ENCODE measurements around the gene NET1. TPM values are rescaled to one million over a fixed set of nuclear protein-coding genes. Genes with fewer than 3 reads are reported as not detected.

Gene NET1
- total RNA-seq, 1 donor from 2014 or later, result 90.5 TPM

DNA sequence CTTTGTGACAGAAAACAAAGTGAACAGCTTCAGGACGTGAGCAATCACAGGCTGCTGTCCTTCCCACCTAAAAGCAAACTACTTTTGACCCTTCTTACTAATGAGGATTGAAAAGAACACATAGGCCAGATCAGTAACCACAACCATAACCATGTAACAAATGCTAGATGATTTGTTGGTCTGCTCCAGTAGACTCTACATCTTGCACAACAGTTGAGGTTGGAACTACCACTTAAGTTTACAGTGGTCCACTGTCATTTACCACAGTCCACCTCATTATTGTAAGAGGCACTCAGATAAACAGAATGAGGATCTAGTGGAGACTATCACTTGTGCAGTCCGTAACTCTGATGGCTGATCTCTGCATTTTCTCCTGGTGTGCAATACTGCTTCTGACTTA, 27.8 kb downstream of the NET1 start:
- Histone ChIP-seq H3K27me3 (no peaks in the 10 kb centered on the region), H2AFZ (replicated peaks) (no peak overlapping the region), H3K79me2 (ENCODE audit: low read depth) (peaks cover 31% of the 10 kb centered on the region), H3K4me2 (no peak overlapping the region), H4K20me1 (ENCODE audit: low read depth) (peaks cover 5% of the 10 kb centered on the region), H3F3A (ENCODE audit: low read depth) (peaks cover 13% of the 10 kb centered on the region), H3K36me3 (no peaks in the 10 kb centered on the region), H3K4me1 (peaks cover 11% of the 10 kb centered on the region), H3K9ac (no peak overlapping the region), H3K9me3 (ENCODE audit: low read depth) (no peaks in the 10 kb centered on the region), H3K4me3 (no peak overlapping the region), H3K27ac (no peak overlapping the region)
- Mint-ChIP-seq H3K27me3 (ENCODE audit: insufficient read depth, low read depth) (no peaks in the 10 kb centered on the region), H3K4me1 (peaks cover 6% of the 10 kb centered on the region), H3K9me3 (no peaks in the 10 kb centered on the region), H3K36me3 (peaks cover 3% of the 10 kb centered on the region), H3K4me3 (no peak overlapping the region), H3K27ac (no peak overlapping the region)
- DNase-seq (ENCODE audit: low spot score), result no peak
- no peak for TF ChIP-seq EZH2phosphoT487 (IDR thresholded peaks at IDR 0.05)

DNA sequence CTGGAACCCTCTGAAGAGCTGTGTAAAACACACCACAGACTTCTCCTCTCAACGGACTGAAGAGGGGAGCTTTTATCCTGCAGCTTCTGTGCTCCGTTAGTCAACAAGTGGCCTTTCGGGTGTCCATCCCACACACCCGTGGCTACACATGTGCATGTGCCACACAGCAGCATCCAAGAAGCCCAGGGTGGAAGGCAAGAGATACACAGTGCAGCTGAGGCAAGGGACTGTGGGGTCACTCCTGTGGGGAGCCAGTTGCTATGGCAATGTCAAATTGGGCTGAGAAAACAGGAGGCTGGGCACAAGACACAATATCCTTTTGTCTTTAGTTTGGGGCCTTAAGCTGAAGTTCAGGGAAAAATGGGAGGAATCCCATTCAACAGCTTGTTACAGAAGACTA, 28.7 kb downstream of the NET1 start:
- H3K9ac ChIP-seq, result no peak overlapping the region
- no peak overlapping the region for H3K4me3 Mint-ChIP-seq
- peak; percentile 51 for DNase-seq (ENCODE audit: low spot score)

DNA sequence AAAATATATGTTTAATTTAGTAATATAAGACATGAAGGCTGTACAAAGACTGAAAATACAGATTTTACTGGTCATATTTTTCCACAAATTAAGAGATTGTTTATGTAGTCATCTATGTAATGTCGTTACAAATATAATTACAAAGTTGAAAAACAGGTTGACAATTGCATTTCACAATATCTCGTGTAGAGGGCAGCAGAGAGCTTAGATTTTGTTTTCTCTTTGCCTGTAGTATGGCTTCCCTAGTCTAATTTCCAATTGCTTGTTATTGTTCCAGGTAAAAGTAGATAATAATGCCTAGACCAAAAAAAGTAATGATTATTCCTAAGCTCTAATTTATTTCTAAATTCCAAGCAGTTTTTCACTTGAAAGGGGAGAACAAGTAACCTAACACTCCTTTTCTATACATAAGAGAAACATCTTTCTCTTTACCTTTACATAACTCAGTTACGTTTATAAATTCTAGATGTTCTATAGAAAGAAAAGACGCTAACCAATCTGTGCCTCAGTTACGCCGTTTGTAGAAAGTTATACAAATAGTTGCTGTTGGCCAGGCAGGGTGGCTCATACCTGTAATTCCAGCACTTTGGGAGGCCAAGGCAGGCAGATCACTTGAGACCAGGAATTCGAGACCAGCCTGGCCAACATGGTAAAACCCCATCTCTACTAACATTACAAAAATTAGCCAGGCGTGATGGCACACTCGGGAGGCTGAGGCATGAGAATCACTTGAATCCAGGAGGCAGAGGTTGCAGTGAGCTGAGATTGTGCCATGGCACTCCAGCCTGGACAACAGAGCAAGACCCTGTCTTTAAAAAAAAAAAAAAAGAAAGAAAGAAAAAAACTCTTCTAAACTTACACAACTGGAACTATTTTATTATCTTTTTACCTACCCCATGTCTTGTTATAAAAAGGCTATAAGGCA, 30.0 kb downstream of the NET1 start:
- no peak for TF ChIP-seq EZH2phosphoT487 (IDR thresholded peaks at IDR 0.05)
- TF ChIP-seq, protein P1, sequence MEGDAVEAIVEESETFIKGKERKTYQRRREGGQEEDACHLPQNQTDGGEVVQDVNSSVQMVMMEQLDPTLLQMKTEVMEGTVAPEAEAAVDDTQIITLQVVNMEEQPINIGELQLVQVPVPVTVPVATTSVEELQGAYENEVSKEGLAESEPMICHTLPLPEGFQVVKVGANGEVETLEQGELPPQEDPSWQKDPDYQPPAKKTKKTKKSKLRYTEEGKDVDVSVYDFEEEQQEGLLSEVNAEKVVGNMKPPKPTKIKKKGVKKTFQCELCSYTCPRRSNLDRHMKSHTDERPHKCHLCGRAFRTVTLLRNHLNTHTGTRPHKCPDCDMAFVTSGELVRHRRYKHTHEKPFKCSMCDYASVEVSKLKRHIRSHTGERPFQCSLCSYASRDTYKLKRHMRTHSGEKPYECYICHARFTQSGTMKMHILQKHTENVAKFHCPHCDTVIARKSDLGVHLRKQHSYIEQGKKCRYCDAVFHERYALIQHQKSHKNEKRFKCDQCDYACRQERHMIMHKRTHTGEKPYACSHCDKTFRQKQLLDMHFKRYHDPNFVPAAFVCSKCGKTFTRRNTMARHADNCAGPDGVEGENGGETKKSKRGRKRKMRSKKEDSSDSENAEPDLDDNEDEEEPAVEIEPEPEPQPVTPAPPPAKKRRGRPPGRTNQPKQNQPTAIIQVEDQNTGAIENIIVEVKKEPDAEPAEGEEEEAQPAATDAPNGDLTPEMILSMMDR (IDR thresholded peaks at IDR 0.05), result peak; percentile 87
- no peak for TF ChIP-seq EZH2 (IDR thresholded peaks at IDR 0.05)
- Histone ChIP-seq H3K4me1 (peaks cover 18% of the 10 kb centered on the region), H3K4me2 (no peak overlapping the region), H3K79me2 (ENCODE audit: low read depth) (peaks cover 30% of the 10 kb centered on the region), H2AFZ (replicated peaks) (no peak overlapping the region), H3K27ac (no peak overlapping the region), H3K27me3 (no peaks in the 10 kb centered on the region), H4K20me1 (ENCODE audit: low read depth) (peaks cover 7% of the 10 kb centered on the region), H3K9me3 (ENCODE audit: low read depth) (no peaks in the 10 kb centered on the region), H3K9ac (no peak overlapping the region), H3K4me3 (no peak overlapping the region), H3F3A (ENCODE audit: low read depth) (peaks cover 21% of the 10 kb centered on the region), H3K36me3 (no peaks in the 10 kb centered on the region)
- peaks cover 19% of the 10 kb centered on the region for H3K4me1 Mint-ChIP-seq
- H3K9me3 Mint-ChIP-seq, result no peaks in the 10 kb centered on the region
- H3K27ac Mint-ChIP-seq, result no peak overlapping the region
- peaks cover 3% of the 10 kb centered on the region for H3K36me3 Mint-ChIP-seq
- peak; percentile 54 for DNase-seq (ENCODE audit: low spot score)
- H3K27me3 Mint-ChIP-seq (ENCODE audit: insufficient read depth, low read depth), result no peaks in the 10 kb centered on the region
- H3K4me3 Mint-ChIP-seq, result no peak overlapping the region

More for the DNA sequence above, 28.7 kb downstream of the NET1 start:
- Mint-ChIP-seq H3K4me1 (peaks cover 7% of the 10 kb centered on the region), H3K27ac (no peak overlapping the region), H3K27me3 (ENCODE audit: insufficient read depth, low read depth) (no peaks in the 10 kb centered on the region), H3K9me3 (no peaks in the 10 kb centered on the region), H3K36me3 (peaks cover 3% of the 10 kb centered on the region)
- no peaks in the 10 kb centered on the region for H3K27me3 ChIP-seq
- H3K9me3 ChIP-seq (ENCODE audit: low read depth), result no peaks in the 10 kb centered on the region
- no peak overlapping the region for H3K27ac ChIP-seq
- TF ChIP-seq EZH2phosphoT487 (IDR thresholded peaks at IDR 0.05), result no peak
- TF ChIP-seq, protein P1 (IDR thresholded peaks at IDR 0.05), result no peak
- no peak for TF ChIP-seq EZH2 (IDR thresholded peaks at IDR 0.05)
- peaks cover 11% of the 10 kb centered on the region for H3K4me1 ChIP-seq
- peaks cover 6% of the 10 kb centered on the region for H4K20me1 ChIP-seq (ENCODE audit: low read depth)
- peaks cover 19% of the 10 kb centered on the region for H3F3A ChIP-seq (ENCODE audit: low read depth)
- H3K79me2 ChIP-seq (ENCODE audit: low read depth), result peaks cover 25% of the 10 kb centered on the region
- peak overlapping the region; percentile 5 for H3K4me2 ChIP-seq
- H3K4me3 ChIP-seq, result no peak overlapping the region
- no peak overlapping the region for H2AFZ ChIP-seq (replicated peaks)
- H3K36me3 ChIP-seq, result no peaks in the 10 kb centered on the region

DNA sequence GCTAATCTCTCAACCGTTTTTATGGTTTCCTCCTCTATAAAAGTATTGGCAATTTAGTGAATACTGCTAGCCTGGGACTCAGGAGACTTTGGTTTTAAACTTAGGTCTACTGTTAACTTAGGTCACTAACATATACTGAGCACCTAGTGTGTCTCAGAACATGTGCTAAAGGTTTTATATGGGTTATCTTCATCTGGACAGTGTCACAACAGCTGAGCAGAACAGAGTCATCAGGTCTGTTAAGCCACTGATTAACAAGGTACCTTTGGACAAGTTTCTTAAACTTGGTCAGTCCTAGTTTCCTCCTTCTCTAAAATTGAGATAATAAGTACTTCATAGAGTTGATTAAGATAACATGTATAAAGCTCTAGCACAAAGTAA, 30.6 kb downstream of the NET1 start:
- no peak overlapping the region for H3K27ac Mint-ChIP-seq
- Histone ChIP-seq H3K27me3 (no peaks in the 10 kb centered on the region), H2AFZ (replicated peaks) (no peak overlapping the region), H3K36me3 (no peaks in the 10 kb centered on the region), H3K27ac (no peak overlapping the region), H3K9ac (no peak overlapping the region), H3K4me3 (no peak overlapping the region), H3K4me1 (peaks cover 25% of the 10 kb centered on the region), H3K79me2 (ENCODE audit: low read depth) (peaks cover 30% of the 10 kb centered on the region), H4K20me1 (ENCODE audit: low read depth) (peaks cover 7% of the 10 kb centered on the region), H3K9me3 (ENCODE audit: low read depth) (no peaks in the 10 kb centered on the region), H3F3A (ENCODE audit: low read depth) (peaks cover 21% of the 10 kb centered on the region), H3K4me2 (no peak overlapping the region)
- no peak for DNase-seq (ENCODE audit: low spot score)
- no peaks in the 10 kb centered on the region for H3K9me3 Mint-ChIP-seq
- TF ChIP-seq EZH2phosphoT487 (IDR thresholded peaks at IDR 0.05) (no peak), EZH2 (IDR thresholded peaks at IDR 0.05) (no peak)
- TF ChIP-seq, protein P1 (IDR thresholded peaks at IDR 0.05), result no peak
- H3K4me3 Mint-ChIP-seq, result no peak overlapping the region
- H3K4me1 Mint-ChIP-seq, result peaks cover 24% of the 10 kb centered on the region
- H3K36me3 Mint-ChIP-seq, result peaks cover 3% of the 10 kb centered on the region
- no peaks in the 10 kb centered on the region for H3K27me3 Mint-ChIP-seq (ENCODE audit: insufficient read depth, low read depth)

All from neural progenitor cell (in vitro differentiated cells).